Fibroblast of skin of left quadriceps (primary cell): ENCODE results near the gene TERB1.

Experiments
- DNase-seq, 2 experiments: peaks; one replicate each; pipeline ENCODE4 v3.0.0-alpha.2; 2013; ENCODE audit warnings: low read depth in 2 of 2

Gene TERB1

GRCh38 chr16:66705790-66706505 lies 95.4 kb downstream of the TERB1 start:
- no peak for DNase-seq
